Fibroblast of lung (primary cell): ENCODE results near the gene RPS27A. TPM values are rescaled to one million over a fixed set of nuclear protein-coding genes. Genes with fewer than 3 reads are reported as not detected.

Source experiments
- DNase-seq, 2 donors: peaks; one replicate each; pipeline versions ENCODE4 v3.0.0 to v3.0.0-alpha.2; 2010; ENCODE audit warnings: low read depth in 2 of 2
- H2AFZ ChIP-seq: 2 replicates; pipeline ENCODE4 v1.5.1; 2012; ENCODE audit warnings: low read length, control low read depth, inconsistent platforms
- H3K27ac ChIP-seq: 2 replicates; pipeline ENCODE4 v1.5.1; 2011; ENCODE audit warnings: low read length, control low read depth; ENCODE audit not compliant: insufficient read depth
- H3K27me3 ChIP-seq: 2 replicates; pipeline ENCODE4 v1.5.1; 2011; ENCODE audit warnings: mild to moderate bottlenecking, low read length; ENCODE audit not compliant: control insufficient read depth, insufficient read depth
- H3K36me3 ChIP-seq: 2 replicates; pipeline ENCODE4 v1.5.1; 2011; ENCODE audit warnings: low read length; ENCODE audit not compliant: control insufficient read depth, insufficient read depth
- H3K4me1 ChIP-seq: 2 replicates; pipeline ENCODE4 v1.5.1; 2011; ENCODE audit warnings: low read length; ENCODE audit not compliant: control insufficient read depth, insufficient read depth; ENCODE audit errors: extremely low read depth
- H3K4me2 ChIP-seq: 2 replicates; pipeline ENCODE4 v1.5.1; 2011; ENCODE audit warnings: low read length, control low read depth; ENCODE audit not compliant: insufficient read depth; ENCODE audit errors: extremely low read depth
- H3K4me3 ChIP-seq, 4 experiments: fragments of 200-600 bp in 1 of 4; sonication (generic) in 1 of 4; replicated peaks in 1 of 4; 2 replicates each; pipeline ENCODE4 v1.5.1; 2011 to 2016; ENCODE audit warnings: low read length in 4 of 4, low read depth in 3 of 4, mild to moderate bottlenecking in 3 of 4, control low read depth in 2 of 4, inconsistent platforms in 1 of 4, mixed read lengths in 1 of 4; ENCODE audit not compliant: insufficient read depth in 1 of 4; ENCODE audit errors: control extremely low read depth in 1 of 4
- H3K79me2 ChIP-seq: 2 replicates; pipeline ENCODE4 v1.5.1; 2012; ENCODE audit warnings: mild to moderate bottlenecking, low read length, inconsistent platforms; ENCODE audit not compliant: control insufficient read depth, insufficient read depth
- H3K9ac ChIP-seq: 2 replicates; pipeline ENCODE4 v1.5.1; 2011; ENCODE audit warnings: mild to moderate bottlenecking, low read length, control low read depth; ENCODE audit not compliant: insufficient read depth
- H3K9me3 ChIP-seq: 2 replicates; pipeline ENCODE4 v1.5.1; 2012; ENCODE audit warnings: low read depth, low read length; ENCODE audit not compliant: control insufficient read depth, insufficient read depth
- H4K20me1 ChIP-seq: 2 replicates; pipeline ENCODE4 v1.5.1; 2011; ENCODE audit warnings: low read length; ENCODE audit not compliant: control insufficient read depth, insufficient read depth; ENCODE audit errors: extremely low read depth
- EZH2 ChIP-seq: IDR thresholded peaks from 2 replicates; pipeline ENCODE4 v1.5.1; 2012; ENCODE audit warnings: low read length, control low read depth, mild to moderate bottlenecking; ENCODE audit errors: missing control alignments
- polyA plus RNA-seq, 2 donors: library from polyadenylated mRNA; depleted of rRNA in 1 of 2; stranded (reverse) in 1 of 2; unstranded in 1 of 2; fragments of >200 nt; gene quantifications; 2 replicates each; pipeline ENCODE4 v1.2.1, GENCODE V29; 2011 to 2012; ENCODE audit warnings: missing spikeins in 1 of 2
- total RNA-seq: library from RNA; depleted of rRNA; stranded (reverse); fragments of >200 nt; gene quantifications from 2 replicates; pipeline ENCODE4 v1.2.1, GENCODE V29; 2014
- TF ChIP-seq, protein P1 (sequence below), 2 donors: IDR thresholded peaks in 1 of 2; conservative IDR thresholded peaks in 1 of 2; 1 replicate in 1 of 2; 2 replicates in 1 of 2; pipeline ENCODE4 v1.5.1; 2011 to 2012; ENCODE audit warnings: low read length in 2 of 2, control low read depth in 1 of 2, inconsistent platforms in 1 of 2, low read depth in 1 of 2, mild to moderate bottlenecking in 1 of 2

Gene RPS27A
- total and polyA plus RNA-seq, 2 donors (not counting 1 experiment from before 2014, with no cell fraction given): 679 to 2,117 TPM

DNA sequence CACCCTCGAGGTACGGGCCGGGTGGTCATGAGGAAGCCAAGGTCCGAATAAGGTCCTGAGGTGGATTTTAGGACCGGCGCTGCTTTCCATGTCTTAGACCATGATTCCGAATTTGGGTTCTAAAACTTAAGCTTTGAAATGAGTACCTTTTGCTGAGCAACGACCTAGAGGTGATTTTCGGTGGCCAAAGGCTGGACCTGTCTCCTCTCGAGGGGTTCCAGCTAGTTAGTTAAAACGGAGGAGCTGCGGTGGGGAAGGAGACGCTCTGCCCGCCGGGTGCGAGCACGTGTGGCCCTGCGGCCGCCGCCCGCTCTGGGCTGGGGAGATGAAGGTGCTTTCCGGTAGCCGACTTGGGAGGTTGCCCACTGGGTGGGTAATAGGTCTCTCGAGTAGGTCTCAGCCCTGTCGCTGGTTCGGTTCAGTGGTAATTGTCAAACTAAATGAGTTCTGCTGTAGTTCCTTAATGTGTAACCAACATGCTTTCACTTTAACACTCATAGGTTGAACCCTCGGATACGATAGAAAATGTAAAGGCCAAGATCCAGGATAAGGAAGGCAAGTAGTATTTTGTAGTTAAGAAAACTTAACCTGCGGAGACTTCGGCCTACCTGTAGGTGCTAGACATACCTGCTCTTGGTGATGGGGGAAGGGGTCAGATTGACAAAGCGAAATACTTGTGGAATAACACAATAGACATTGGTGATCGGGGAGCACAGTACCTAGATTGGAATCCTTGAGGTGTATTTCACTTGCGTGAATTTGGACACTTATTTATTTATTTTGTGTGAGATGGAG, 572 bp downstream of the RPS27A start:
- H3K27ac ChIP-seq: peak overlapping the region; percentile 99
- H3K9ac ChIP-seq: peak overlapping the region; percentile 93
- H4K20me1 ChIP-seq: no peaks in the 10 kb centered on the region
- H3K4me2 ChIP-seq: peak overlapping the region; percentile 94
- DNase-seq: peak; percentile 26 to 33
- H3K79me2 ChIP-seq: peaks cover 37% of the 10 kb centered on the region
- H3K4me1 ChIP-seq: peaks cover 5% of the 10 kb centered on the region
- no peaks in the 10 kb centered on the region for H3K9me3 ChIP-seq
- H3K36me3 ChIP-seq: peaks cover 5% of the 10 kb centered on the region
- H3K27me3 ChIP-seq: no peaks in the 10 kb centered on the region
- no peak for TF ChIP-seq EZH2
- TF ChIP-seq, protein P1, sequence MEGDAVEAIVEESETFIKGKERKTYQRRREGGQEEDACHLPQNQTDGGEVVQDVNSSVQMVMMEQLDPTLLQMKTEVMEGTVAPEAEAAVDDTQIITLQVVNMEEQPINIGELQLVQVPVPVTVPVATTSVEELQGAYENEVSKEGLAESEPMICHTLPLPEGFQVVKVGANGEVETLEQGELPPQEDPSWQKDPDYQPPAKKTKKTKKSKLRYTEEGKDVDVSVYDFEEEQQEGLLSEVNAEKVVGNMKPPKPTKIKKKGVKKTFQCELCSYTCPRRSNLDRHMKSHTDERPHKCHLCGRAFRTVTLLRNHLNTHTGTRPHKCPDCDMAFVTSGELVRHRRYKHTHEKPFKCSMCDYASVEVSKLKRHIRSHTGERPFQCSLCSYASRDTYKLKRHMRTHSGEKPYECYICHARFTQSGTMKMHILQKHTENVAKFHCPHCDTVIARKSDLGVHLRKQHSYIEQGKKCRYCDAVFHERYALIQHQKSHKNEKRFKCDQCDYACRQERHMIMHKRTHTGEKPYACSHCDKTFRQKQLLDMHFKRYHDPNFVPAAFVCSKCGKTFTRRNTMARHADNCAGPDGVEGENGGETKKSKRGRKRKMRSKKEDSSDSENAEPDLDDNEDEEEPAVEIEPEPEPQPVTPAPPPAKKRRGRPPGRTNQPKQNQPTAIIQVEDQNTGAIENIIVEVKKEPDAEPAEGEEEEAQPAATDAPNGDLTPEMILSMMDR (conservative IDR thresholded peaks at IDR 0.05 in 1 of 2, IDR thresholded peaks at IDR 0.05 in 1 of 2; ENCODE audit: low read depth in 1 of 2, low read length in 2 of 2): no peak
- H2AFZ ChIP-seq: peak overlapping the region; percentile 60
- peak overlapping the region; percentile 95 to 99 (median 98) for H3K4me3 ChIP-seq

DNA sequence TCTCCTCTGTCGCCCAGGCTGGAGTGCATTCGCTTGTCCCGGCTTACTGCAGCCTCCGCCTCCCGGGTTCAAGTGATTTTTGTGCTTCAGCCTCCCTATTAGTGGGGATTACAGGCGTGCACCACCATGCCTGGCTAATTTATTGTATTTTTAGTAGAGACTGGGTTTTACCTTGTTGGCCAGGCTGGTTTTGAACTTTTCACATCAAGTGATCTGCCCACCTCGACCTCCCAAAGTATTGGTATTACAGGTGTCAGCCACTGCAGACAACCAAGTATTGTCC, 1.1 kb downstream of the RPS27A start:
- Histone ChIP-seq H4K20me1 (no peaks in the 10 kb centered on the region), H3K27me3 (no peaks in the 10 kb centered on the region), H3K9me3 (no peaks in the 10 kb centered on the region), H3K36me3 (peaks cover 5% of the 10 kb centered on the region), H3K27ac (peak overlapping the region; percentile 99), H3K9ac (no peak overlapping the region), H3K4me2 (peak overlapping the region; percentile 94), H3K4me1 (peaks cover 5% of the 10 kb centered on the region), H3K4me3 (peak overlapping the region; percentile 95 to 99 (median 98)), H2AFZ (no peak overlapping the region), H3K79me2 (peaks cover 35% of the 10 kb centered on the region)
- TF ChIP-seq, protein P1 (conservative IDR thresholded peaks at IDR 0.05 in 1 of 2, IDR thresholded peaks at IDR 0.05 in 1 of 2; ENCODE audit: low read depth in 1 of 2, low read length in 2 of 2): no peak
- no peak for TF ChIP-seq EZH2
- no peak for DNase-seq

DNA sequence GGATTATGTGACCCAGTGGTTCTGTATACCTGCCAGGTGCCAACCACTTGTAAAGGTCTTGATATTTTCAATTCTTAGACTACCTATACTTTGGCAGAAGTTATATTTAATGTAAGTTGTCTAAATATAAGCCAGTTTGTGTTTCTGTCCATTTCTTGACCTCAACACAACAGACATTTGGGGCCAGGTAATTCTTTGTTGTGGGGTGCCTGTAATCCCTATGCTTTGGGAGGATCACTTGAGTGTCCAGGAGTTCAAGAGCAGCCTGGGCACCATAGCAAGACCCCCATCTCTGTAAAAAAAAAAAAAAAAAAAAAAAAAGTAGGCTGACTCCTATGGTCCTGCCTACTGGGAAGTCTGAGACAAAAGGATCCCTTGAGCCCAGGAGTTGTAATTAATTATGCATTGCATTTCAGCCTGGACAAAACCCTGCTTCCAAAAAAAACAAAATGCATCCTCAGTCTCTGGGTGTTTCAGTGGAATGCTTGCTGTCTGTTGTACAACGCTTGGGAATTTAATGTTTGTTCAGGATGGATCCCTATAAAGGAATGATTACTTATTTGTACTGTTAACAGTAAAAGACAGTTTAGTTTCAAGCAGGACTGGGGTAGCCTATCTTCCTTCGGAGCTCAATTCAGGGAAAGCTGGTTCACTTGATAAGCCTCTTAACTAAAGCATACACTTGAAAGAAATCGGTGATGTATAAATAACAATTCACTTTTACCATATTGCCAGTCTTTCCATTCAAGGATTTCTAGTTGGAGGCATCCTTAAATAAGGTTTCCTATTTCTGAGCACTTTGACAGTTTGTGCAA, 3.4 kb downstream of the RPS27A start:
- Histone ChIP-seq H3K36me3 (peaks cover 5% of the 10 kb centered on the region), H4K20me1 (no peaks in the 10 kb centered on the region), H3K9ac (no peak overlapping the region), H3K27ac (no peak overlapping the region), H3K27me3 (no peaks in the 10 kb centered on the region), H3K4me2 (no peak overlapping the region), H2AFZ (no peak overlapping the region), H3K79me2 (peaks cover 27% of the 10 kb centered on the region), H3K4me1 (peaks cover 5% of the 10 kb centered on the region), H3K4me3 (no peak overlapping the region), H3K9me3 (no peaks in the 10 kb centered on the region)
- no peak for DNase-seq
- TF ChIP-seq, protein P1 (conservative IDR thresholded peaks at IDR 0.05 in 1 of 2, IDR thresholded peaks at IDR 0.05 in 1 of 2; ENCODE audit: low read depth in 1 of 2, low read length in 2 of 2): no peak
- TF ChIP-seq EZH2: no peak
